ENCODE results near the gene CNTN5. TPM values are rescaled to one million over a fixed set of nuclear protein-coding genes. Genes with fewer than 3 reads are reported as not detected.

The CNTN5 gene
- total RNA-seq, 1 experiment from 2014 or later: 0.32 TPM

DNA sequence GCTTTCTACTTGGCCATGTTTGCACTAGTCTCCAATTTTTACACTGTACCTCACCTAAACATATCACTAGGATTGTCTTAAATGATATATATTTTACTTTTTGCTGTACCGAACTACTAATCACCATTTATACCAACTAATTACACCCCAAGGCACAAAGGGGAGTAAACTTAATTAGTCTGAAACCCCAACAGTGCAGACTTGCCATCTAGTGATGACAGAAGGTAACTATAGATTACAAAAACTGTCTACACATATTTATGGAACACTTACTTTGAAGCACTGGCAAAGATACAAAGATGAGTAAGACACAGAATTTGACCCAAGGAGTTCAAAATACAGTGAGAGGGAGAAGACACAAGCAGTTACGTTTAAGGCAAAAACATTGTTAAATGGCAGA, 139.7 kb downstream of the CNTN5 start:
- DNase-seq (ENCODE audit: extremely low read depth, low read depth): no peak

DNA sequence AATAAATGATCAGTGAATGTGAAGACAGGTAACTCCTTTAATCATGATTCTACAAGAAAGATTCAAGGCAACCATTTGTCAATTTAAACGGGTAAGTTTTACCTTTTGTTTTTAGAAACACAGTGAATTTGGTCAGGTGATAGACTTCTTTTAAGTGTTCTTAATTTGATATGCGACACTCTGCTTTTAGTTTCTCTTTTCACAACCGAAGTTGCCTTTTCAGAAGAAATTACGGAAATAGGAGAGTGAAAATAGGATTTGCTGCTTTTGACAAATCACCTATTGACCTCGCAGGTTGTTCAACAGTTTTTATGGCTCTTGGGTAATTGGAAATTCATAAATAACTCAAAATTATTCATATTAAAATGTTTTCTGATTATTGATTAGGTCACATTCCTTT, 142.1 kb downstream of the CNTN5 start:
- no peak for DNase-seq (ENCODE audit: extremely low read depth, low read depth)

DNA sequence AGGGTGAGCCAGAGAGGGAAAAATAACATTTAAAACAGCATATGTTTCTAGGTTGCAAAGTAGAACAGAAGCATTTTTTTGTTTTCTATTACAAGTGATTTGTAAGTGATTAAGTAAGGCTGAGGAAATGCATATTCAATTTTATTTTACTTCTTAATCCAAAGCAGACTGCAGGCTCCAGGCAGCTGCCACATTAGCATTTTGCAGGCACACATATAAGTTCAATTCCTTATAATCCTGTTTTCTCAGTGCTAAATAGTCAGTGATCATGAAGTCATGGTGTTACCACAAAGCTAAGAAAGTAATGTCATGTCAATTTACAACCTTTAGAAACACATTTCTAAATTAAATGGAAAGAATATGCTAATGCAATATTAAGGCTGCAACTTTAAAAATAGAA, 149.8 kb downstream of the CNTN5 start:
- DNase-seq (ENCODE audit: extremely low read depth, low read depth): no peak

DNA sequence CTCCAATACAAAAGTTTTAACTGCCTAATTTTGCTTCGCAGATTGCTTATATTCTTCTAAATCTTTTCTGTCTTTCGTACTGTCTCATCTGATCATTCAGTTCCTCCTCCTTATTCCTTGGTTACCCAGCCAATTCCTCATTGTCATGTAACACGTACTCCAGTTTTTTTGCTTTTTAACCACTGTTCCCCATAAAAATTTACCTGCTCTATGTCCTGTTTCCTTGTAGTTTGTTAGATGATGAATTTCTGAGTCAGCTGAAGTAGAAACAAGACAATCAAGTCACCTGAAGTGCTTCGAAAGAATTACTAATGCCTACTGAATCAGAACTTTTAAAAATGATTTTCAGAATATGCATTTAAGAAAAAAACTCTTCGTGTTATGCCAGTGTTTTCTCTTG, 150.6 kb downstream of the CNTN5 start:
- DNase-seq (ENCODE audit: extremely low read depth, low read depth): no peak

DNA sequence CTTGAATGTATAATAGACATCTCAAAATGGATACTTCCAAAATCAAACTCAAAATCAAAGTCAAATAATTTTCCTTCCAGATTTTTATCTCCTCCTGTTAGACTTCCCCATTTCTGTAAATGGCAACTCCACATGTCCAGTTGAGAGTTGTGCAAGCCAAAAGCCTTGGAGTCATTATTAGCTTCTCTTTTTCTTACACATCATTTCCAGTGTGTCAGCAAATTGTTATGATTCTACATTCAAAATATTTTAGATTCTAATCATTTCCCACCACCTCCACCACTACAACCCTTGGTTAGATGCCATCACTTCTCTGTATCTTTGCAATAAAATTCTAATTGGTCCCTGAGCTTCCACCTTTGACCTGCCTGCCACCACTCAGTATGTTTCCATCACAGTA, 155.7 kb downstream of the CNTN5 start:
- DNase-seq (ENCODE audit: extremely low read depth, low read depth): no peak

DNA sequence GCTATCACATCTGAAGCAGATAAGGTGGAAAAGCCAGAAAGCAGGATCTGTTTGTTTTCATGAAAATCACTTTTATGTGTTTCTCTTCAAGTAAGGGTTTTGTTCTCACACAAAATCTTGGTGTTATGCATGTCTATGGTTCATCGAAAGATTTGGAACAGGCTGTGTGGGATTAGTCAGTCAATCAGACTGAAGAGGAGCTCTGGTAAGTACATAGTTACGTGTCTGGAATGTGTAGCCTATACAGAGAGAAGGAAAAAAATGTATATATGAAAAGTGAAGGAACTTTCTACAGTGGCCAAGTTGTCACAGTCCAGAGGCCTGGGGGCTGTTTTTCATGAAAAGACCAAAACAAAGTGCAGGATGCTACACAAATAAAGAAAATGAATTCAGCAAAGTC, 156.7 kb downstream of the CNTN5 start:
- no peak for DNase-seq (ENCODE audit: extremely low read depth, low read depth)

DNA sequence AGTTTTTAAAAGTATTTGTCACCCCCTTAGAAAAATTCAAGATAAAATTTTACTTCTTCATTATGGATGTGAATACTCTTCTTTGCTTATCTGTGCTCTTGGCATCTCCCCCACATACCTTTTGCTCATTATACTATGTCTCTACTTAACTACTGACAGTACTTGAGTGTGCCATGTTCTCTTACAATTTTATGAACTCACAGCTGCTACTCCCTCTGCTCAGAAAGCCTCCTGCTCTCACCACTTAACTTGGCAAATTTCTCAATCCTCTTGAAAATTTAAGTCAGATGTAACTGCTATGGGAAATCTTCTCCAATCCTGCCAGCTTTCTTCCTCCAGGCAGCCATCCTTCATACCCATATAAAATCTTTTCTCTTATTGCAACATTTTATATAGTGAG, 163.4 kb downstream of the CNTN5 start:
- DNase-seq (ENCODE audit: extremely low read depth, low read depth): no peak

DNA sequence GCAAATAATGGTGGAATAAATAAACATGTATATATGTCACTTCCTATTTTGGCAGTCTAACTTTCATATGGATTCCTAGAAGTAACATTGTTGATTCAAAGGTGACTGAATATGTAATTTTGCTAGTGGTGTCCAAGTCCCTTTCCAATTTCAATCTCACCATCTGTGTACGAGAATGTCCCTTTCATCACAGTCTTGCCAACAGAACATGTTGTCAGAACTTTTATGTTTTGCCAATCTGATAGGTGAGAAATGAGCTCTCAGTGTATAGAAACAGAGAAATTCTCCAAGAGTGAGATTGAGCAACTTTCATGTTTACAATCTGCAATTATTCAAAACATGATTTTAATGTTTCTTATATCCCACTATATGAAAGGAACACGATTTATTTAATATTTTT, 167.5 kb downstream of the CNTN5 start:
- no peak for DNase-seq (ENCODE audit: extremely low read depth, low read depth)

DNA sequence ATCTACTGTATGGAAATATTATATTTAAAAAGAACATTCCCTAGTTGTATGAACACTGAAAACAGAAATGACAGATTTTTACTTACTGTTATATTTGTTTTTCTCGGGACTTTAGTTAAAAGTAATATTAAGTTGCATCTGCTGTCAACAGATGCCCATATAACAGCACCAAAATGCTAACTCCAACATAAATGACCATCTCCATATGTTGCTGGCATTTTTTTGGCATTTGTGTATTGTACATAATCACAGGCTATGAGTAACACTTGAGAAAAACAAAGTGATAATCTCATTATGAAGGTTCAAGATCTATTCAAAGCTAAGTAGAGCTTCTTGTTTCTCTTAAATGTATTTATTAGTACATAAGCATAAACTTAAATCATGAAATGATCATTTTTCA, 172.0 kb downstream of the CNTN5 start:
- no peak for DNase-seq (ENCODE audit: extremely low read depth, low read depth)

DNA sequence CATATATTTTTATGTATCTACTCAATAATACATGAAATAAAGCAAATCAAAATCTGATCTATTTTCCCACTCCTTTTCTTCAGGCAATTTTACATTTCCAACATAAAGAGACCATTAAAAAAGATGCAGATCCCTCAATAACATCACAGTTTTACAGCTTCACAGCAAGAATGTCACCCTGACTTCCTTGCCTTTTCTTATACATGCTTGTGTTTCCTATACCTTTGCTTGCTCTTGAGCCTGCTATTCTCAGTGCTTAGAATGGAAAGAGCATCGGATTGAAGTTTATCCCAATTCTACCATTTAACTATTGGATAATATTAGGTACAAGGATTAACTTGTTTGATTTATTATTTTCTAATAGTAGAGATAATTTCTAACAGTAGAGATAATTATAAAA, 176.7 kb downstream of the CNTN5 start:
- no peak for DNase-seq (ENCODE audit: extremely low read depth, low read depth)

DNA sequence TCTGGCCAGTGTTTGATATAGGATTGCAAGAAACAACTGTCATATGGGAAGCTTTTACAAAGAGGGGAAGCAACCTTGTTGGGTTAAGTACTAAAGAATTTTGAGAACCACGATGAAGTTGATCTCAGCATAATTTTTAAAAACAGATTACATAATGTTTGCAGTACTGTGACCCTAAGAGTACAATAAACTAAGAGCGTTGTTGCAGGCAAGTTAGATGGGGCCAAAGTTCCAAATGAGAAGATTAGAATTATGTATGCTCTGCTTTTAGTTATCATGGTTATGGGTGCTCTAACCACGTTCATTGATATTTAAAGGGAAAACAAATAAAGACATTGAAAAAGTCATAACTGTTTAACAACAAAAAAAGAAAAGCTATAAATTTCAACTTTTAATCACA, 177.5 kb downstream of the CNTN5 start:
- no peak for DNase-seq (ENCODE audit: extremely low read depth, low read depth)

DNA sequence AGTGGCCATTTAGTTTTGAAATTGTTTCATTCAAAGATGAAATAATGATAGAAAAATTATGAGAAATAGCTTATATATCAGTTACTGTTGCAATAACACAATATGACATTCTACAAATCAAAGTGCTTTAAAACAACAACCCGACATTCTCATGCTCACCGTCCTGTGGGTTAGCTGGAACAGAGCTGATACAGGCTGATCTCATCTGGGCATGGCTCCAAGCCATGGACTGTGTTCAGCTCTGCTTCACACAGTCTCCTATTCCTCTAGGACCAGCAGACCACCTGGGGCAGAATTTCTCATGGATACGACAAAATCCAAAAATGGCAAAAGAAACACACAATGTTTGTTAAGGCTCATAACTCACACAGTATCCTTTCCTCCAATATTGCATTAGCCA, 178.6 kb downstream of the CNTN5 start:
- peak; percentile 8 for DNase-seq (ENCODE audit: extremely low read depth, low read depth)

DNA sequence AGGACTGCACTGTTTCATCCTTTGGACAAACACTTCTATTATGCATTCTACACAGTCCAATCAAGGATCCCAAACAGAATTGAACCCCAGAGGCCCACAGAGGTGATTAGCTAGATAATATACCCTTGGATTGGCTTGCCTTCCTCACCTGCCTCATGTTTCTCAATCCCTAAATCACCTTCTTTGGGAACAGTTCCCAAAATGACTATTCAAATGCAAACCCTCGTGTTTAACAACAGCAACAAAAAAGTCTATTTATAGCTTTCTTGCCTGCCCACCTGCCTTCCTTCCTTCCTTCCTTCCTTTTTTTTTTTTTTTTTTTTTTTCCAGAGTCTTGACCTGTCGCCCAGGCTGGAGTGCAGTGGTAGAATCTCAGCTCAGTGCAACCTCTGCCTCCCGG, 180.0 kb downstream of the CNTN5 start:
- no peak for DNase-seq (ENCODE audit: extremely low read depth, low read depth)

DNA sequence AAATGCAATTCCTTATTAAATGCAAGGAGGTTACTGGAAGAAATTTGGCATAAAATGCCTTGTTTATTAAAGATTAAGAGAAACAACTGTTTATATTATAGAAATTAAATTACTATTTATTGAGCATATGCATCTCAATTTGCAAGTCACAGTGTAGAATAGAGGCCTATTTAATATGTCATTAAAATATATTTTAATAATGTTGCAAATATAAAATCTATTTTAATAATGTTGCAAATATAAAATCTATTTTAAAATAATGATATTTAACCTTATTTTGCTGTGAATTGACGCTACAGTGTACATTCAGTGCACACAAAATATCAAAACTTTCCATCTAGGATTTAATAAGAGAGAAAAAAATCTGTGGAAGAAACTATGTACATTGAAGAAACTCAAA, 188.1 kb downstream of the CNTN5 start:
- no peak for DNase-seq (ENCODE audit: extremely low read depth, low read depth)

DNA sequence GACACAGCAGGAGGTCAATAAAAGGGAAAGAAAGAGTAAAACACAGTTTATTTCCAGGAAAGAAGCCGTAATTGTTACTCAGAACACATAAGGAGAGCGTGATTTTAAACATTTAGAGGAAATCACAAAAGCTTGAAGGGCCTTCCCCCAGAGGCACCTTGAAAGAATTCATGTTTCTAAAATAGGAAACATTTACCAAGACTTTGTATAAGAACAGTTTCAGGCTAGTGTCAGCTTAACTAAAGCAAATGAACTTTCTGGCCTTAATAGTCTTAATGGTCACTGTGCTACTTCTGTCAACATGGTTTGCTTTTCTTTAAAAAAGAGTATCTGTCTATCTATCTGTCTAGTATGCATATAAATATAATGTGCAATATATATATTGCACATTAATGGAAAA, 208.8 kb downstream of the CNTN5 start:
- no peak for DNase-seq (ENCODE audit: extremely low read depth, low read depth)

DNA sequence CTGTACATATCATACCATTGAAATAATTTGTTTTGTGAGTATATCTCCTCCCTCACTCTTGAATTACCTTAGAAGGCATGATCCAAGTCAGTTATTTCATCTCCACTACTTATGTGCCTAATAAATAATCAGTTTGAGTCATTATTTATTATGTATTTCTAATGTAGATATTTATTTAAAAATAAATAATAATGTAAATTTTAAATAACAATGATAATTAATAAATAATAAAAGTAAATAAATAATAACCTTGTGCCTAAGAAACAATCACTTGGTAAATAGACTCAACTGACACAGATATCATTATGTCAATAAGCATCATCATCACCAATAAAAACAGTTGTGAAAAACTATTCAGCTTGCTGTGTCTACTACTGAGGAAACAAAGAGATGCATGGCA, 213.8 kb downstream of the CNTN5 start:
- no peak for DNase-seq (ENCODE audit: extremely low read depth, low read depth)

DNA sequence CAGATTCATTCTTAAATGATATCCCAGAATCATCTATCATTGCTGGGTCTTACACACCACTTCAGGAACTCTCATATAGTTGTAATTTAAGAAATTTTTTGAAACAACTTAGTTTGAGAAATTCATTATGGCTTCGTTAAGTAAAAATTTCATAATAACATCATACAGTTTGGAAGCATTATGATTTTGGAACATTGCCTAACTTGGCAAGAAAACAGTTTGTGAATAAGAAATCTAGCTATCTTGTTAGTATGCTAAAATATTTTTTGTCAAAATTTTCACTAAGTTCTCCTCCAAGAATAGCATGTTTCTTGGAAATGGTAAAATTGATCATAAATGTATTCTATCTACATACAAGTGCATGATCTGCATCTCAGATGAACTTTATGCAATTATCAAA, 217.7 kb downstream of the CNTN5 start:
- no peak for DNase-seq (ENCODE audit: extremely low read depth, low read depth)

DNA sequence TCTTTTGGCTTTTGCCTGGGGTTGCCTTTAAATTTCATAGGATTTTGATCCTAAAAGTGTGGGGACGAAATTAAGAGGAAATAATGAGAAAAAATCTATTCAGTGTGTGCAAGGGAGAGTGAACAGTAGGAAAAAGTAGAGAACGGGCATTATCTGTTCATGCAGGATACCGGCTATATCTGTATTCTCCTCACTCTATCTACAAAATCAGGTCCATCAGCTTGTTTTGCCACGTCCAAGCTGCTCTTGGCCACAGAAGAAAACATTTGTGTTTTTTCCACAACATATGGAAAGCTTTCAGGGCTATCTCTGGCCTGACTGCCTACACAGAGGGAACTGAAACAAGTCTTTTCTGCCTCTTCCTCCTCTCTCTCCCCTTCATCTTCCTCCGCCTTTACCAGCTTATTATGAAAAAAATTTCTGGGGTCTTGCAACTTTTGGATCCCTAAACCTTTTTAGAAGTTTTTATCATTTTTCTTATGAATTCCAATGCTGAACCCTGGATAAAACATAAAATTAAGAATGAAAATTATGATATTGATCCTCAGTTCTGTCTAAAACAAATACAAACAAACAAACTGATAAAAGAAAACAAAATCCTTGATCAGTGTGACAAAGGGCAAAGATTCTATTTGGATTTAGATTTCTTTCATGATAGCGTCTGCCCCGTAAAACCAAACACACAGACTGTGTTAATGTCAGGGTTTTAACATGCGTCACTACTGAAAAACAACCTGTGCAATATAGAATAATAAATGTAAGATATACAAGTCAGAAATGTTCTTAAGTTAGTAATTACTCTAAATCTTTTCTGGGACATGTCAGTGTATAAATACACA, 219.7 kb downstream of the CNTN5 start:
- no peak for DNase-seq (ENCODE audit: extremely low read depth, low read depth)

DNA sequence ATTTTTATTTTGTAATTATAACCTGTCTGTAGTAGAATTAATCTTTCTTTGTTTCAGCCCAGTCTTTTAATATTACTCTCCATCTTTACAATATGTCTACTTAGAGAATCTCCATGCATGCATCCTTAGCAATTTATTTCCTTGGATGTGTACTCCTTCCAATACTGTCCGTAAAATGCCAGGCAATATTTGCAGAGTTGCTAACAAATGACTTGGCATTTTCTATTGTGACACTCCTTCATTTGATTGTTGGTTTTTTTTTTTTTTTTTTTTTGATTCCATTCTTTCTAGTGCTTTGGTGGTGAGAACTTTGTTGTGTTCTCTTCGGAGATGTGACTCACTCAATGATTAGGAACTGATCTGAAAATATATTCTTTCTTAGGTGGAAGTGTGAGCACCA, 220.3 kb downstream of the CNTN5 start:
- peak; percentile 25 for DNase-seq (ENCODE audit: extremely low read depth, low read depth)

DNA sequence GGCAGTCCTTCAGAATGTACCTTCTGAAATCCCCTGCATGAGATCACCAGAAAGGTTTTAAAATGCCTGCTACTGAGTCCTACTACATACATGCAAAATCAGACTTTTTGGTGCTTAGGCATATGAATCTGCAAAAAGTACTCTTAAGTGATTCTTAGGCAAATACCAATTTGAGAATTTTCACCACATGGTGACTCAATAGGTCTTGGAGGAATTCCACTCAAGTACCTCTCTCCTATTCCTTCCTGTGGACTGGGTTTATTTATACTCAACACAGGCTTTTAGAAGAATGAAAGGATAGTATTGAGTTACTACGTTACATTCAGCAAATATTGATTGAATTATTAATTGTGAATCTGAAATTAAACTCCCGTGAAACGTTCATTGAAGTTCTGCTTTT, 223.9 kb downstream of the CNTN5 start:
- no peak for DNase-seq (ENCODE audit: extremely low read depth, low read depth)

DNA sequence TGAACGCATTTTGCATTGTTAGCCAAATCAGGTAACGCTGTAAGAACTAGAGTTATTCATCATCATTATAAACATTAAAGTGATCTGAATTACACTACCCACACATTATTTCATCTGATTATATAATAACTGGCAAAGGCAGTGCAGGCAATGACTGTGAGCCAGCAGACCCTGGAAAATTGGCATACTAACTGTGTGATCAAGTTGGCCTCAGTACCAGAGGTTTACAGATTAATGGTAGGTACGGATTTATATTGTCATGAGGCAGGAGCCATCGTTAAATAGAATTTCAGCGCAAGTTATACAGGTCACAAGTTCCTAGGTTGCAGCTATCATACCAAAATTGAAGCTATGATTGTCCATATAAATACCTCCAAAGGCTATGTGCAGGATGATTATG, 225.4 kb downstream of the CNTN5 start:
- DNase-seq (ENCODE audit: extremely low read depth, low read depth): no peak

DNA sequence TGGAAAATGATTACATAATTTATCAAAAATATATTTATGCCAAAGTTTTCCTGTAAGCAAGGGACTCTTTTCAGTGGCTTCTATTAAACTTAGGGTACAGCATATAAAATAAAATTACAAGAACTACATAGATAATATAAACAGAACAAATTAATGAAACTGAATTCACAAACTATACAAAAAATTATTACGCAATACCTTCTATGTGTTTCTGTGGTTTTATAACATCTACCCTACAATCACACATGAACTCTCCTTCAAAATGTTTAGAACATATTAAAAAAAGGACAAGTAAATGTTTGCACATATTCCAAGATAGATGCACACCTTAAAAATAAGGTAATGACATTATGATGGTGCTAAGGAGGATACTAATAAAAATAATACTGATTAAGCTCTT, 235.9 kb downstream of the CNTN5 start:
- no peak for DNase-seq (ENCODE audit: extremely low read depth, low read depth)

DNA sequence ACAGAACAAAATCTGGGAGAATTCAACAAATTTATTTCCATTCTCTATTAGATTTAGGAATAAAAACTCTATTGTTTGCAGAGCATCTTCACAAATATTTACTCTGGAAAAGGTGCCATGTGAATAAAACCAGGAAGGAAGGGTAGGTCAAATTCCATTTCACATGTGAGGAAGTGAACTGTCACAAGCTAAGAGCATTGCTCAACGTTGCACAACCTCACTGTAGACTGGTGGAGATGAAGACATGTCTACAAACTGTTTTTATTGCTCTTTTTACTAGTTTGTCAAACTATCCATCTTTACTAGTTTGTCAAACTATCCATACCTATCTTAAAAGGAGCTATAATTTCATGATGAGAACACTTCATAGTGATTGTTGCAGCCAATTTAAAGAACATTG, 236.4 kb downstream of the CNTN5 start:
- DNase-seq (ENCODE audit: extremely low read depth, low read depth): no peak
